BJ (cell line): ENCODE measurements around the gene UNC93A. TPM values are rescaled to one million over a fixed set of nuclear protein-coding genes. Genes with fewer than 3 reads are reported as not detected.

Experiments used
- CTCF ChIA-PET: fragments of 350-600 bp; formaldehyde crosslinking; extraction: SDS; loops from one replicate; lab custom pipeline; 2021; ENCODE audit warnings: antibody characterized with exemption, inconsistent platforms; lab: Yijun Ruan, JAX
- POLR2A ChIA-PET: fragments of 300-600 bp; sonication (Branson Sonifier 250); formaldehyde crosslinking; extraction: SDS; loops from one replicate; lab custom pipeline; 2021; ENCODE audit warnings: antibody characterized with exemption; lab: Charles Lee
- DNase-seq: peaks from one replicate; pipeline ENCODE4 v3.0.0-alpha.2; 2011; ENCODE audit warnings: low read depth
- H3K27me3 ChIP-seq: 2 replicates; pipeline ENCODE4 v1.6.0; 2011; ENCODE audit warnings: low read length; ENCODE audit not compliant: control insufficient read depth, insufficient read depth
- H3K36me3 ChIP-seq: 2 replicates; pipeline ENCODE4 v1.5.1; 2011; ENCODE audit warnings: low read length; ENCODE audit not compliant: control insufficient read depth, insufficient read depth
- H3K4me3 ChIP-seq: 2 replicates; pipeline ENCODE4 v1.5.1; 2011; ENCODE audit warnings: low read depth, mild to moderate bottlenecking, control low read depth, low read length
- CTCF ChIP-seq: IDR thresholded peaks from 2 replicates; pipeline ENCODE4 v1.5.1; 2011; ENCODE audit warnings: low read depth, mild to moderate bottlenecking, control low read depth, inconsistent platforms, low read length, moderate library complexity; ENCODE audit not compliant: insufficient read depth
- polyA plus RNA-seq: library from polyadenylated mRNA; depleted of rRNA; stranded (reverse); fragments of >200 nt; gene quantifications from 2 replicates; pipeline ENCODE4 v1.2.3, GENCODE V29; 2011

Gene UNC93A
- polyA plus RNA-seq, 1 experiment = not detected

DNA sequence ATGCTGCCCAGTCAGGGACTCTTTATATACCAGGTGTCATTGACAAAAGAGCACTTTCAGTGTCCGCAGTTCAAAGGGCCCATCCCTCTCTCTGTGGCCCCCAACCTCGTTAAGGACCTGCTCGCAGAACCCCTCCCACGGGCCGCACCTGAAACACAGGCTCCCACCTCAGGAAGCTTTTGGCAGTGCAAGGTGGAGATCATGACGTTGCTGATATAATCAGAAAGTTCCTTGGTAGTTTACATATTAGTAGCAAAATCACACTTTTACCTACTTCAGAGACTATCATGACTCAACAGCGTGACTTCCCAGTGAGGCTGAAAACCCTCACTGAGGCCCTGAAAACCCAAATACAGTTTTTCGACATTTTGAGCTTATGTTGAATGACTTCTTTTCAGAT lies 37.9 kb downstream of the UNC93A start:
- H3K36me3 ChIP-seq = no peaks in the 10 kb centered on the region
- no peak overlapping the region for H3K4me3 ChIP-seq
- no peaks in the 10 kb centered on the region for H3K27me3 ChIP-seq
- DNase-seq = no peak
- ChIA-PET CTCF (no interaction called here), POLR2A (no interaction called here)
- TF ChIP-seq CTCF = no peak

DNA sequence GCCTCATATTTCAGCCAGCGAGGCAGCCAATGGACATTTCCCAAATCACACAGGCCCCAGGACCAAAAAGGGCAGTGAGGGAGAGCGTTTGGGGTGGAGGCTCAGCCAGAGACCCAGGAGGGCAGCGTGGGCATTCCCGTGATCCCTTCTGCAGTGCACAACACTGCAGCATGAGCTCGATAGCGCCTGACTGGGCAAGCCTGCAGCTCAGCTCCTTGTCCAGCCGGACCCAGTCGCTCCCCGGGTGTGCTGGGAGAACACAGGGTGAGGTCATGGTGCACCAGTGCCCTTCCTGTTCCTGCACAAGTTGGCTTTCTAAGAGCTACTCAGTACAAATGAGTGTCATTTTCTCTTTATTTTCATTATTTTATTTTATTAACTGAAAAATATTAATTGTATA lies 39.6 kb downstream of the UNC93A start:
- POLR2A ChIA-PET = no interaction called here
- CTCF ChIA-PET = no interaction called here
- TF ChIP-seq CTCF = no peak
- Histone ChIP-seq H3K4me3 (no peak overlapping the region), H3K36me3 (no peaks in the 10 kb centered on the region), H3K27me3 (no peaks in the 10 kb centered on the region)
- DNase-seq = no peak

GRCh38 chr6:167331565-167331964 lies 40.5 kb downstream of the UNC93A start:
- H3K27me3 ChIP-seq = no peaks in the 10 kb centered on the region
- no peak for DNase-seq
- H3K4me3 ChIP-seq = no peak overlapping the region
- no peak for TF ChIP-seq CTCF
- H3K36me3 ChIP-seq = no peaks in the 10 kb centered on the region
- ChIA-PET CTCF (no interaction called here), POLR2A (no interaction called here)

- Histone ChIP-seq H3K4me3 (no peak overlapping the region), H3K36me3 (no peaks in the 10 kb centered on the region), H3K27me3 (no peaks in the 10 kb centered on the region)
- TF ChIP-seq CTCF = no peak
- ChIA-PET CTCF (no interaction called here), POLR2A (no interaction called here)
- no peak for DNase-seq
Measured at GRCh38 chr6:167336844-167337630, 45.9 kb downstream of the UNC93A start.

- Histone ChIP-seq H3K4me3 (no peak overlapping the region), H3K27me3 (no peaks in the 10 kb centered on the region), H3K36me3 (no peaks in the 10 kb centered on the region)
- POLR2A ChIA-PET = no interaction called here
- no peak for TF ChIP-seq CTCF
- DNase-seq = no peak
- CTCF ChIA-PET = no interaction called here
Measured at GRCh38 chr6:167337675-167338449, 46.7 kb downstream of the UNC93A start.
